Gastrocnemius medialis (tissue), 4 donors: Measurements from ENCODE around the gene THY1.

ENCODE experiments used
- CTCF ChIP-seq, 5 experiments: fragments of 450-650 bp in 3 of 5; fragments of 200-600 bp in 2 of 5; sonication (generic) in 2 of 5; IDR thresholded peaks in 4 of 5; conservative IDR thresholded peaks in 1 of 5; 1 replicate in 4 of 5; 2 replicates in 1 of 5; pipeline ENCODE4 v1.5.1; 2016 to 2019; ENCODE audit warnings: antibody characterized with exemption in 5 of 5, mild to moderate bottlenecking in 3 of 5, moderate library complexity in 3 of 5
- POLR2A ChIP-seq, 2 donors: fragments of 450-650 bp; IDR thresholded peaks; one replicate each; pipeline ENCODE4 v1.6.1; 2017; ENCODE audit warnings: antibody characterized with exemption in 2 of 2, mild to moderate bottlenecking in 2 of 2, moderate library complexity in 2 of 2

DNA sequence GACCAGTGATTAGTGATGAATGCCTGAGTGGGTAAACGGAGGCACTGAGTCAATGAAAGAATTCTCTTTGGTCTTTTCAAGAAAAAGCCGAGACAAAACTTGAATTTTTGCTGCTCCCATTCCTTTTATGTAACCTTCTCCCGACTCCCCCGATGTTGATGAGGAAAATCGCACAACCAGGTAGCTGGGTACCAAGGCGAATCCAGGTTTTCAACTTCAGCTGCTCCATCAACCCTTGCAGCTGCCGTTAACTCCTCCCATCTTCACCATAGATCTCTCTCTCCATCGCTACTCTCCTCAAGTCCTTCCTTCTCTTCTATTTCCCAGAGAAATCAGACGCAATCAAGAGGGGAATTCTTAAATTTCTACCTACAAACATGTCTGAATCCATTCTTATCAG, 40.9 kb downstream of the THY1 start:
- no peak for TF ChIP-seq POLR2A (IDR thresholded peaks at IDR 0.05)
- TF ChIP-seq CTCF (IDR thresholded peaks at IDR 0.05 in 4 of 5, conservative IDR thresholded peaks at IDR 0.05 in 1 of 5) = no peak
